ENCODE data around the gene METTL1.

The METTL1 gene

GRCh38 chr12:57806677-57807076 lies 34.8 kb upstream of the METTL1 start:
- TF ChIP-seq GATA2 (IDR thresholded peaks at IDR 0.05; ENCODE audit: low read depth, low read length) (no peak), GATA3 (IDR thresholded peaks at IDR 0.05; ENCODE audit: low read depth, low read length) (no peak)

GRCh38 chr12:57803319-57803893 lies 31.5 kb upstream of the METTL1 start:
- TF ChIP-seq GATA3 (IDR thresholded peaks at IDR 0.05; ENCODE audit: low read depth, low read length) (no peak), GATA2 (IDR thresholded peaks at IDR 0.05; ENCODE audit: low read depth, low read length) (no peak)

DNA sequence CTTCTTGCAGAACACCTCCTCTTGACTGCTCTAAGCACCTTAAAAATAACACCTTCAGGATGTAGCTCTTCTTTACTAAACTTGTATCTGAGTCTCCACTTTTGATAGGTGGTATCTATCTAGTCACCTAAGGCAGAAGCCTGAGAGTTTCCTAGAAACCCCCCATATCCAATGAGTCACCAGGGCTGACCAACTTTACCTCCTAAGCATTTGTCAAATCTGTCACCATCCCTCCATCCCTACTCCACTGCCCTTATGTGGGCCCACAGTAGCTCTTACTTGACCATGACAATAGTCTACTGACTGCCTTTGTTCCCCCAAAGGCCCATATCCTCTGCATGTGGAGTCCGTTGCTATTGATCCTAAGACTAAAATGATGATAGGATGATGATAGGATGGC lies 30.7 kb upstream of the METTL1 start:
- TF ChIP-seq GATA3 (IDR thresholded peaks at IDR 0.05; ENCODE audit: low read depth, low read length) = no peak
- no peak for TF ChIP-seq GATA2 (IDR thresholded peaks at IDR 0.05; ENCODE audit: low read depth, low read length)

GRCh38 chr12:57800965-57801364 lies 29.1 kb upstream of the METTL1 start:
- no peak for TF ChIP-seq GATA3 (IDR thresholded peaks at IDR 0.05; ENCODE audit: low read depth, low read length)

- TF ChIP-seq GATA3 (IDR thresholded peaks at IDR 0.05; ENCODE audit: low read depth, low read length) (no peak), GATA2 (IDR thresholded peaks at IDR 0.05; ENCODE audit: low read depth, low read length) (no peak)
Observed at GRCh38 chr12:57797933-57798332, 26.0 kb upstream of the METTL1 start.

- TF ChIP-seq GATA3 (IDR thresholded peaks at IDR 0.05; ENCODE audit: low read depth, low read length) (no peak), GATA2 (IDR thresholded peaks at IDR 0.05; ENCODE audit: low read depth, low read length) (no peak)
Observed at GRCh38 chr12:57796996-57797395, 25.1 kb upstream of the METTL1 start.

- TF ChIP-seq GATA2 (IDR thresholded peaks at IDR 0.05; ENCODE audit: low read depth, low read length) = no peak
- TF ChIP-seq GATA3 (IDR thresholded peaks at IDR 0.05; ENCODE audit: low read depth, low read length) = no peak
Observed at GRCh38 chr12:57795354-57795753, 23.4 kb upstream of the METTL1 start.

DNA sequence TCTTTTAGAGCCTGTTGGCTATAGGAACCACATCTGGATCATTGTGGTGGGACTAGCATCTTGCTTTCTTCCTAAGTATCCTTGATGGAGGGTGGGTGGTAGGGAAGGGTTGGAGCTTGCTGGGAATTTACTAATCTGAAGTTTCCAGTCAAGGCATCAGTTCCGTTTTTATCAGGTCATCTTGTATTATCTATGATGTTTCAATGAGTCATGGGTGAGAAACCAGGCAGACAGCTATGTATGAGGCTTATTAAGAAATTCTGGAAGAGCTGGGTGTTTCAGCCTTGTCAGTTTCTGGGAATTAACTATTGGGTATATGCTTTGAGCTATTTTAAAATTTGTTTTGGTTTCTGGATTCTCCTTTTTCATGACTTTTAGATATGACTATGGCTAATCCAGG lies 22.0 kb upstream of the METTL1 start:
- TF ChIP-seq GATA3 (IDR thresholded peaks at IDR 0.05; ENCODE audit: low read depth, low read length) (no peak), GATA2 (IDR thresholded peaks at IDR 0.05; ENCODE audit: low read depth, low read length) (no peak)

DNA sequence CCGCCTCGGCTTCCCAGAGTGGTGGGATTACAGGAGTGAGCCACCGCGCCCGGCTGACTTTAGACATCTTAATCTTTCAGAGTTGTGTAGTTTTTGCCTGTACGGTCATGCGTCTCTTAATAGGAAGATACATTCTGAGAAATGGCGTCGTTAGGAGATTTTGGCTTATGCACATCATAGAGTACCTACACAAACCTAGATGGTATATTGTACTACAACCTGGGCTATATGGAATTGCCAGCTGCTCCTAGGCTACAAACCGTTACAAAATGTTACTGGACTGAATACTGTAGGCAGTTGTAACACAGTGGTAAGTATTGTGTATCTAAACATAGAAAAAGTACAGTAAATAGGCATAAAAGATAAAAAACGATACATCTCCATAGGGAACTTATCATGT lies 12.0 kb upstream of the METTL1 start:
- TF ChIP-seq GATA3 (IDR thresholded peaks at IDR 0.05; ENCODE audit: low read depth, low read length) (no peak), GATA2 (IDR thresholded peaks at IDR 0.05; ENCODE audit: low read depth, low read length) (no peak)

- TF ChIP-seq GATA2 (IDR thresholded peaks at IDR 0.05; ENCODE audit: low read depth, low read length) (no peak), GATA3 (IDR thresholded peaks at IDR 0.05; ENCODE audit: low read depth, low read length) (no peak)
Observed at GRCh38 chr12:57783466-57783801, 11.5 kb upstream of the METTL1 start.

GRCh38 chr12:57782608-57783465 lies 10.9 kb upstream of the METTL1 start, which contains the start of gene TSFM:
Gene TSFM, plus strand, starts transcription at chr12:57782787. Its CDS starts 15 bp downstream, at chr12:57782802.
- TF ChIP-seq GATA3 (IDR thresholded peaks at IDR 0.05; ENCODE audit: low read depth, low read length) = no peak
- peak; percentile 46; the same call in 1 of the 2 replicates for TF ChIP-seq GATA2 (IDR thresholded peaks at IDR 0.05; ENCODE audit: low read depth, low read length)

GRCh38 chr12:57782243-57782607 lies 10.3 kb upstream of the METTL1 start:
- TF ChIP-seq GATA2 (IDR thresholded peaks at IDR 0.05; ENCODE audit: low read depth, low read length) = no peak

GRCh38 chr12:57781801-57782200 lies 9.9 kb upstream of the METTL1 start:
- TF ChIP-seq GATA2 (IDR thresholded peaks at IDR 0.05; ENCODE audit: low read depth, low read length) (no peak), GATA3 (IDR thresholded peaks at IDR 0.05; ENCODE audit: low read depth, low read length) (no peak)

GRCh38 chr12:57781244-57781643 lies 9.3 kb upstream of the METTL1 start:
- TF ChIP-seq GATA3 (IDR thresholded peaks at IDR 0.05; ENCODE audit: low read depth, low read length) = no peak
- no peak for TF ChIP-seq GATA2 (IDR thresholded peaks at IDR 0.05; ENCODE audit: low read depth, low read length)

DNA sequence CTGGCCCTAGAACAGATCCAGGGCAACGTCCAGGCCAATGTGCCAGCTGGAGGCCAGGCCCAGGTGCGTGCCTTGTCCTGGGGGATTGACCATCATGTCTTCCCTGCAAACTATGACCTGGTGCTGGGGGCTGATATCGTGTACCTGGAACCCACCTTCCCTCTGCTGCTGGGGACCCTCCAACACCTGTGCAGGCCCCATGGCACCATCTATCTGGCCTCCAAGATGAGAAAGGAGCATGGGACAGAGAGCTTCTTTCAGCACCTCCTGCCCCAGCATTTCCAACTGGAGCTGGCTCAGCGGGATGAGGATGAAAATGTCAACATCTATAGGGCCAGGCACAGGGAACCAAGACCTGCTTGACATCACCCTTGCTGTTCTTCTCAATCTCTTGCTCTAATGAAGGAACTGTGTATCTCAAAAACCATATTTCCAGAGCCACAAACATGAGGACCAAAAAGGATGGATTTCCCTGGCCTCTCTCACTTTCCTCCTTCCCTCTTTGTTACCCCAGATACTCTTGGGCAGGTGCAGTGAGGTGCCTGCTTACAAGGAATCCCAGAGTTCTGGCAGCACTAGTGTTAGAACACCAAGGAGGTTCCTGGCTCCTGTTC lies 8.5 kb upstream of the METTL1 start:
- TF ChIP-seq GATA2 (IDR thresholded peaks at IDR 0.05; ENCODE audit: low read depth, low read length) = no peak
- no peak for TF ChIP-seq GATA3 (IDR thresholded peaks at IDR 0.05; ENCODE audit: low read depth, low read length)
